Measurements from ENCODE around the gene CALU.

Gene CALU

GRCh38 chr7:128781851-128782250 lies 42.7 kb downstream of the CALU start:
- in situ Hi-C loops (cut with HindIII; ENCODE audit: low sequenced_read_pairs) = no loop called here

DNA sequence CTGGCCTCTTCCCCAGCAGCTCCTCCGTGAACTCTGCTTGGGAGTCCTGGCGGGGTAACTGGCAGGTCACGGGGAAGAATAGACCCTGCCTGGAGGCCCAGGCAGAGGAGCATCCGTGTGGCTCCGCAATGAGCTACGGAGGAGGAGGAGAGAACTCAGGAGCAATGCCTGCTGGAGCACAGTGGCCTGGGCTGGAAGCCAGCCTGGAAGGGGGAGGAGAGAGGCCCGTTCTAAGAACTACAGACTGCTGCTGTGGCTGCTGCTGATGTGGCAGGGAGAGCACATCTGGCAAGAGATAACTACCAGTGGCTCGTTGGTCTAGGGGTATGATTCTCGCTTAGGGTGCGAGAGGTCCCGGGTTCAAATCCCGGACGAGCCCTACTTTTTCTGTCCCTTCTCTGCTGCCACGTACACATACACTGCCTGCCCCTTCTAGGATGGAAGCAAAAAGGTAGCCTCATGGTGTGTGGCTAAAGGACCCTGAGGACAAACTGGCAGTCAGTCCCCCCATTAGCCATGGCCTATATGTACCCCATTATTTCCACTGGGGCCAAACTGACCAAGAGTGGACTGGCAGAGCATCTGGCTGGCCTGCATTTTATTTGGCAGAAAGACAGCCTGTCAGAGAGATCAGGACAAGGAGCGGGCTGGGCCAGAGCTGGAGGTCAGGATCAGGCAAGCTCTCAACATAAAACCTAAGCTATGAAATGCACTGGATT lies 44.1 kb downstream of the CALU start:
- in situ Hi-C loops (cut with HindIII; ENCODE audit: low sequenced_read_pairs) = no loop called here

DNA sequence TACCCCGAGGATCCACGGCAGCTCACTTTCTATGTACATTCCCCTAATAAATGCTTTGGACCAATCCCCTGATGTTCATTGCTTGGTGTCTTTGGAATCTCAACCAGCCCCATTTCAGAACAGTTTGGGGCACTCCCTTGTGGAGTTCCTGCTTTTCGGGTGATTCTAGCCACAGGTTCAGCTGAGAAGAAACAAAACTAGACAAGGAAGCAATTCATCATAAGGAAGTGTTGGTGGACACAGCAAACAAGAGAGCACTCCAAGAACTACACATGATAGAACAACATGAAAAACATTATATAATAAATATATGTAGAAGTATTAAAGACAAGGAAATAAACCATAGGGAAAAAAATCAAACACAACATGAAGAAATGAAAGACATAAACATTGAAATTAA lies 46.6 kb downstream of the CALU start:
- in situ Hi-C loops (cut with HindIII; ENCODE audit: low sequenced_read_pairs) = no loop called here

DNA sequence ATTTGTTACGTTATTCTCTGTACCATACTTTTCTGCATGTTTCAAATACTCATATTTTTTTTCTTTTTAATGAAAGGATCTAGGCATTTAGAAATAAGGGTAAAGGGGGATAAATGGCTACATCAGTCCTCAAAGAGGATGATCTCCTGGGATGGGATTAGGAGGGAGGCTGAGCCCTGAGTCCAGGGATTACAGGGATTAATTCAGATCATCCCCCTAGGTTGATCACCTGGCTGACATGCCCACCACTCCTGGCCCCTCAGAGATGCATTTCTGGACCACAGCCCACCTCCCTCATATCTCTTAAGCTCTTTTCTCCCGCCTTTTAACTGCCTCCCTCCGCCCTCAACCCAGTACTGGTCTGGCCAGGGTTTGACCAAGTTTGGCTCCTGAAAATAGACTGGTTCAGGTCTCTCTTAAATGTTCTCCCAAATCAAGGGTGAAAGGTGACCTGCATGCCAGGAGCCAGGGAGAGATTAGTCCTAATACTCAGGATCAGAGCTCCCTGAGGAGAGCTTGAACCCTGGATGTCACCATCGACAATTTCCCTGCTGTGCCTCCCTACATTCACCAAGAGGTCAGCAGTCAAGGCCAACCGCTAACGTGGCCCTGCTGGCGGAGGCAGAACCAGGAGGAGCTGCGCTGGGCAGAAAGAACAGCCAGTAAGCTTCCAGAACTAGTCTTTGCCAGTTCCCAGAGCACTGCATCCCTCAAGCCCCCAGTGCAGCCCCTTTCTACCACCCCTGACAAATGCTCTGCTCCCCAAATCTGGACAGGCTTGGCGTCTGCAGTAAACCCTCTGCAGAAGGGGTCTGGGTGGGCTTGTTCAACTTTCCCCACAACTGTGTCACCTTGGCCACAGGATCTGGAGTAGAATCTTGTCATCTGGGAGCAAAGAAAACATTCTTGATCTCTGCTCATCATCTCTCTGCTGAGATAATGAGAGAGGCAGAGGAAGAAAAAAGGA lies 49.6 kb downstream of the CALU start:
- in situ Hi-C loops (cut with HindIII; ENCODE audit: low sequenced_read_pairs) = no loop called here

- in situ Hi-C loops (cut with HindIII; ENCODE audit: low sequenced_read_pairs) = no loop called here
Measured at GRCh38 chr7:128790315-128791041, 51.3 kb downstream of the CALU start.

GRCh38 chr7:128791121-128791971 lies 52.2 kb downstream of the CALU start, which contains the start of gene CCDC136:
TSS of gene CCDC136 (plus strand) at chr7:128791968. CDS start at chr7:128792412, 444 bp downstream.
- in situ Hi-C loops (cut with HindIII; ENCODE audit: low sequenced_read_pairs) = no loop called here

GRCh38 chr7:128791972-128792327 lies 52.8 kb downstream of the CALU start:
- in situ Hi-C loops (cut with HindIII; ENCODE audit: low sequenced_read_pairs) = no loop called here

DNA sequence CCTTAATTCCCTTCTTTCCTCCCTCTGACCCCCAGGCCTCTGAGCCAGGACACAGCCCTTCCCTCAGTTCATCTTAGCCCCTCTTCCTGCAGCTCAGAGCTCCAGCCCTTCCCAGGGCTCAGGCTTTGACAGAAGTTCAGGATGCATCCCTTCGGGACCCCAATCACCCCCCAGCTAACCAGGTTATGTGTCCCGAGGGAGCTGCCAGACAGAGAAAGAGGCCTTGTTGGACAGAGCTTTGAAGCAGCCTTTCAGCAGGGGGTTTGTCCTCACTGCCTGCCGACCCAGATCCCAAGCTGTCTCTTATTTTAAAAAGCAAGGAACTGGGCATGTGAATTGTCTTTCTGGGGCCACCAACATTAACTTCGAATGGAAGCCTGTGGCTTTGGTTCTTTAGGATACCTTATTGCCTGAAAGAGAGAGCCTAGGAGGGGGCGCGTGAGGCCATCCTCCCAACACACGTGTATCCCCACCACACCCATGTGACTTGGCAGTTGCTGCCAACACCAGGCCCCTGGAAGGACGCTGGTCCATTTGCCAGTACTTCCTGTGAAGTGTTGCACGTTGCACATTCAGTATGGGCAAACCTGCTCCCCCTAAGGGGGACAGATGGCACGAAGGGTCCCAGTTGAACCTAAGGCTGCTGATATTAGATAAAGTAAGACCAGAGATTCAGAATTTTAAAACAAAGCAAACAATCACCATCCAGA lies 53.5 kb downstream of the CALU start:
- in situ Hi-C loops (cut with HindIII; ENCODE audit: low sequenced_read_pairs) = no loop called here

GRCh38 chr7:128793181-128793547 lies 54.0 kb downstream of the CALU start:
- in situ Hi-C loops (cut with HindIII; ENCODE audit: low sequenced_read_pairs) = no loop called here

DNA sequence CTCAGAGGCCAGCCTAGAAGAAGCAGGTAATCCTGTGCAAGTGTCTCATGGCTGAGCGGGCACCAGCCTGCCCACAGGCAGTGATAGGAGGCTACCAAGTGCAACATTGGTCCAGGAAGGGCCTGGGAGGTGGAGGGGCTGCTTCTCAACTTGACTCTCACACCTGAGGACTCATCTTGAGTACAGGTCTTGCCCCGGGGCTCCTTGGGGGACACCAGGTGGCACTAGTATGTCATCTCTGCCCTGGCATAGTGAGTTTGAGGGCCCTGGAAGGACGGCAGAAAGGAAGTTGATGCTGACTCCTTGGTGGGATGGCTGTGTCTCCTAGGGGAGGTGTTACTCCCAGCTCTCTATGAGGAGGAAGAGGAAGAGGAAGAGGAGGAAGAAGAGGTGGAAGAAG lies 54.9 kb downstream of the CALU start:
- in situ Hi-C loops (cut with HindIII; ENCODE audit: low sequenced_read_pairs) = no loop called here

GRCh38 chr7:128794436-128794835 lies 55.3 kb downstream of the CALU start:
- in situ Hi-C loops (cut with HindIII; ENCODE audit: low sequenced_read_pairs) = no loop called here

- in situ Hi-C loops (cut with HindIII; ENCODE audit: low sequenced_read_pairs) = no loop called here
Measured at GRCh38 chr7:128795129-128795528, 56.0 kb downstream of the CALU start.

DNA sequence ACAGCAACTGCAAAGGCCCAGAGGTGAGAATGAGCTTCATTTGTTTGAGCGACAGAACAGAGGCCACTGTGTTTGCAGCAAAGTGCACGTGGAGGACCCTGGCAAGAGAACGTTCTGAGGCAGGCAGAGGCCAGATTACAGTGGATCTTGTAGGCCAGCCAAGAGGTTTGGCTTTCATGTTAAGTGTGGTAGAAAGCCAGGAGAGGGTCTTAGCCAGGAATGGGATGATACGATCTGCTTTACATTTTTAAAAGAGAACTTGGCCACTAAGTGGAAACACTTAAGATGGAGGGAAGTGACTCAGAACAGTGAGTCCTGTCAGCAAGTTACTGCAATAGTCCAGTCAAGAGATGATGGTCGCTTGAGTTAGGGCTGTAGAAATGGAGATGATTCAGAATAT lies 57.2 kb downstream of the CALU start:
- in situ Hi-C loops (cut with HindIII; ENCODE audit: low sequenced_read_pairs) = no loop called here

- in situ Hi-C loops (cut with HindIII; ENCODE audit: low sequenced_read_pairs) = no loop called here
Measured at GRCh38 chr7:128799451-128799850, 60.3 kb downstream of the CALU start.

DNA sequence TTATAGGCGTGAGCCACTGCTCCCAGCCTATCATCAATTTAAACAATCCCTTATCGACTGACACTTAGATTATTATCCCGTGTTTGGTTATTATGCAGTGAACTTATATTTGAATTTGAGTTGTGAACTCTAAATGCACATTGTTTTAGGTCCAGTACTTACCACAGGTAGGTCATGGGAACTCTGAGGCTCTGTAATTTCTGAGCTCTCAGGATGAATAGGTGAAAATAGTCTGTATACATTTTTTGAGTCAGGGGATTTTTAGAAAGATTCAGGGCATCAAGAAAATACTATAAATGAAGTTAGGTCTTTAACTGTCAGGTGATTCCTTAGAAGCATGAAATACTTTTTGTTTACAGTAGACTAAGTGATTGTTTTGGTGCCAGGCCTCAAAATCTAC lies 61.4 kb downstream of the CALU start:
- in situ Hi-C loops (cut with HindIII; ENCODE audit: low sequenced_read_pairs) = no loop called here

DNA sequence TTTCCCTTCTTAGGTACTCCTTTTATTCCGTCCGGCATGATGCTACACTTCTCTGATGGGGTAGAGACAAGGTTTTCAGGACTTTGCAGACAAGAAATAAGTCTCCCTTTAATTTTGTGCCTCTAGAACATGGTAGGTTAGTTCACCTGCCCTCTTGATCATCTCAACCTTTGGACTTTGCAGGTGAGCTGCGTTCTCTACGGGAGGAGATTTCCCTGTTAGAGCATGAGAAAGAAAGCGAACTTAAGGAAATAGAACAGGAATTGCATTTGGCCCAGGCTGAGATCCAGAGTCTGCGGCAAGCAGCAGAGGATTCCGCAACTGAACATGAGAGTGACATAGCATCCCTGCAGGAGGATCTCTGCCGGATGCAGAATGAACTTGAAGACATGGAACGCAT lies 61.8 kb downstream of the CALU start:
- in situ Hi-C loops (cut with HindIII; ENCODE audit: low sequenced_read_pairs) = no loop called here

DNA sequence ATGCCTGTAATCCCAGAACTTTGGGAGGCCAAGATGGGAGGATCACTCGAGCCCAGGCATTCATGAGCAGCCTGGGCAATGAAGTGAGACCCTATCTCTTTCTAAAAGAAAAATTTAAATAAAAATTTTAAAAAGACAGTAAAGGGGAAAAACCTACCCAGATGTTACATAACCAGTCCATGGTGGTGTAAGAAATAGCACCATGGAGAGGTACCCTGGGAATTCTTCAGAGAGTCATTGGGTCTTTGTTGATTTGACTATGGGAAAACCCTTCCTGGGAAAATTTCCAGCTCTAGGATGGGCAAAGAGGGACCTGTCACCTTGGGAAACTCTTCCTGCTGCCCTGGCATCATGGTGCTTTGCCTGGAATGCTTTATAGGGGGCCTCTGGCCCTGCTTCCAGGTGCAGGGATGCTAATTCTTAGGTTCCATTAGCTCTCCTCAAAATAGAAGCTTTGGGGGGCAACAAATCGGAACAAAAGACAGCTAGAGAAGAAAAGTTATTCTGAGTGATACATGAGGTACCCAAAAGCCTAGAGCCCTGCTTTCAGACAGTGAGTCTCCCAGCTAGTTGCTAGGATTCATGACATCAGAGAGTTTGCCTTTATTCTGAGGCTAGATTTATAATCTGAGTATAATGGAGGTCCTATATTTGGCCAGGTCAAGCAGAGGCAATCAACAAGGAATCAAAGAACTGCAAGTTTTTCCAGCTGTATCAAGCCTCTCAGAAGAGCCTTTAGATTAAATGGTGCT lies 62.7 kb downstream of the CALU start:
- in situ Hi-C loops (cut with HindIII; ENCODE audit: low sequenced_read_pairs) = no loop called here

DNA sequence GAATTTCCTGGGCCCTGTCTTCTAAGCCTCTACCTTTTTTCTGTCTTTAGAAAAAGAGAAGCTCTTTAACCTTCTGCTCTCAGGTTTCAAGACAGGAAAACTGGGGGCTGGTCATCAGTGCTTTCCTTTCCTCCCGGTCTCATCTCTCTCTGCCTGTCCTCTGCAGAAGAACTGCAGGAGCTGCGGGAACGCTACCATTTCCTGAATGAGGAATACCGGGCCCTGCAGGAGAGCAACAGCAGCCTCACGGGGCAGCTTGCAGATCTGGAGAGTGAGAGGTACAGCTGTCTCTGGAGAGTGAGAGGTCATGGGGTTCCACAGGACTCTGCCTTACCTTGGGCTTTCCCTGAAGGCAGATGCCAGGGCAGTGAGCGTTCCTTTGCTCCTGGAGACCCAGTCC lies 65.3 kb downstream of the CALU start:
- in situ Hi-C loops (cut with HindIII; ENCODE audit: low sequenced_read_pairs) = no loop called here

DNA sequence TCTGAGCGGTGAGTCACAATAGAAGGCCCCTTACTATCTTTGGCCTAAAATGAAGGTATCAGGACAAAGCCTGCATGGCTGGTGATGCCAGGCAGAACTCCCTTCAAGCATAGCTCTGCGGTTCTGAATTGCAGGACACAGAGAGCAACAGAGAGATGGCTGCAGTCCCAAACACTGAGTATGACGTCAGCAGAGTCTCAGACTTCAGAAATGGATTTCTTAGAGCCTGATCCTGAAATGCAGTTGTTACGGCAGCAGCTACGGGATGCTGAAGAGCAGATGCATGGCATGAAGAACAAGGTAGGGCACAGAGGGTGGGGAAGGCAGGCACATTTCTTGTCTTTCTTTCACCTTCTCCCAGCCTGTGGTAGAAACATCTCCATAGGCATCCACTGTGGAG lies 66.1 kb downstream of the CALU start:
- in situ Hi-C loops (cut with HindIII; ENCODE audit: low sequenced_read_pairs) = loop anchor here (5.0 kb wide), 2 partner anchors 38 to 107 kb away; partner anchors contain the start of gene KCP

Measured in endothelial cell of hepatic sinusoid (primary cell).